ENCODE data around the gene RBM18. TPM values are rescaled to one million over a fixed set of nuclear protein-coding genes. Genes with fewer than 3 reads are reported as not detected.

RBM18 gene
- total RNA-seq, 4 donors from 2014 or later, result 4.6 to 31.8 (median 18.7) TPM

DNA sequence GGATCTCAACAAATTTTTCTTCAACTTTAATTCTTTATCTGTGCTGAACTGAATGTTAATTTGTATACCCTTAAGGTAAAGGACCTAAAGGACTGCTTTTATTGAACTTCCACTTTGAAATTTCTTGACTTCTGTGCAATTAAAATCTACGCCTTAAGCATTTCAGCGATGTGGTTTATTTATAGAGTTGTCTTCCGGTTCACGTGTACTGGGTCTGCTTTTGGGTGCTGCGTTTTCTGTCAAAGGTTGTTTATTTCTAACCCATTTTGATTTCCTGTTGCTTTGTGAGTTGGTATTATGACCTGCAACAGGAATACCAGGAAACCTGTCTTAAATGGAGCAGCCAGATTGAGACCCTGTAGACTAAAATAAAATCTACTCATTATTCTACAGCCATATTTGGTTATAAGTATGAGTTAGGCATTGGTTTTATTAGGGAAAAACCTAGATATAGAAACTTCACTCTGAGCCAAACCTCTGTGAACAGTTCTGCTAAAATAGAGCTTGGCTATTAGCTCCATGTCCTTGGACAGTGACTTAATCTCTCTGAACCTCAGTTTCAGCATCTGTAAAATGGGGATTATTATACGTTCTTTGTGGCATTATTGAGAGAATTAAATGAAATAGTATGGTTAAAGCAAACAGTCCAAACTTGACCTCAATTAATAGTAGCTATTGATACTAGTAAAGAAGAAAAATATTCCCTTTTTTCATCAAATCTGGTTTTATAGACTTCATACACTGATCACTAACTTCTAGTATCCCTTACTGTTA lies 3.6 kb upstream of the RBM18 start:
- Histone ChIP-seq H3K4me1 (peaks cover 9 to 10% of the 10 kb centered on the region in 2 donors), H3K27ac (no peak overlapping the region), H3K27me3 (no peaks in the 10 kb centered on the region), H3K36me3 (no peaks in the 10 kb centered on the region), H3K9me3 (no peaks in the 10 kb centered on the region), H3K4me3 (no peak overlapping the region)
- no peak for DNase-seq
- intact Hi-C loops (cut with DNase I; ENCODE audit: low total_unique reads), result no loop called here
- TF ChIP-seq, protein P1, sequence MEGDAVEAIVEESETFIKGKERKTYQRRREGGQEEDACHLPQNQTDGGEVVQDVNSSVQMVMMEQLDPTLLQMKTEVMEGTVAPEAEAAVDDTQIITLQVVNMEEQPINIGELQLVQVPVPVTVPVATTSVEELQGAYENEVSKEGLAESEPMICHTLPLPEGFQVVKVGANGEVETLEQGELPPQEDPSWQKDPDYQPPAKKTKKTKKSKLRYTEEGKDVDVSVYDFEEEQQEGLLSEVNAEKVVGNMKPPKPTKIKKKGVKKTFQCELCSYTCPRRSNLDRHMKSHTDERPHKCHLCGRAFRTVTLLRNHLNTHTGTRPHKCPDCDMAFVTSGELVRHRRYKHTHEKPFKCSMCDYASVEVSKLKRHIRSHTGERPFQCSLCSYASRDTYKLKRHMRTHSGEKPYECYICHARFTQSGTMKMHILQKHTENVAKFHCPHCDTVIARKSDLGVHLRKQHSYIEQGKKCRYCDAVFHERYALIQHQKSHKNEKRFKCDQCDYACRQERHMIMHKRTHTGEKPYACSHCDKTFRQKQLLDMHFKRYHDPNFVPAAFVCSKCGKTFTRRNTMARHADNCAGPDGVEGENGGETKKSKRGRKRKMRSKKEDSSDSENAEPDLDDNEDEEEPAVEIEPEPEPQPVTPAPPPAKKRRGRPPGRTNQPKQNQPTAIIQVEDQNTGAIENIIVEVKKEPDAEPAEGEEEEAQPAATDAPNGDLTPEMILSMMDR (IDR thresholded peaks at IDR 0.05), result no peak
- no peak for TF ChIP-seq POLR2A (IDR thresholded peaks at IDR 0.05)

DNA sequence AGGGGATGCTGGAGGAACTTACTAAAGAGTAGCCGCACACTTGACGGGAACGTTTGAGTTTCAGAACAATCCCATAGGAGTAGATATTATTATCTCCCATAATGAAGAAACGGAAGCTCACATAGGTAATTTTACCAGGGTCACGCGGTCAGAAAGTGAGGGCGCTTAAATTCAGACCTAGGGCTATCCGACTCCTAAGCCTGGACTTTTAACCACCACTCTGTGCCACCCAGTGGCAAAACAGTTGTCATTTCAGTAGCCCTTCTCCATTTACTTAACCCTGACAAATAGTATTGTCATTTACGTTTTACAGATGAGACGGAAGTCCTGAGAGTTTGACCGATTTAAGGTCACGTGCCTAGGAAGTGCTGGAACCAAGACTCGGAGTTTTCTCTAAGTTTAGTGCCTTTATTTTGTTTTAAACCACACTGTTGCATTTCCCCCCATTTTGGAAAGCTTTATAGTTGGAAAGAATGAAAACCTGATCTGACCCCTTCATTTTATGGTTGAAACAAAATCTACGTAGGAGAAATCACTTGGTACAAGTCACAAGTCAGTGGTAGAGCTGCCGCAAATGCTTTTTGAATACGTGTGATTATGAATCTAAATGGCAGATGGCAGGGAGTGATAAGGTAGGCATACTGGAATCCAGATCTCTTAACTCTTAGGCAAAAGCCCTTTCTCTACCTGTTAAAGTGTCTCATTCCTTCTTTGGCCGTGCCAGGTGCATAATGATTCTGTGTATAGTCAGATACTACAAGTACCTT lies 692 bp upstream of the RBM18 start:
- DNase-seq, result no peak
- H3K27me3 ChIP-seq, result no peaks in the 10 kb centered on the region
- no peaks in the 10 kb centered on the region for H3K36me3 ChIP-seq
- no peaks in the 10 kb centered on the region for H3K9me3 ChIP-seq
- H3K4me3 ChIP-seq, result peak overlapping the region; percentile 59 to 92
- no peak for TF ChIP-seq POLR2A (IDR thresholded peaks at IDR 0.05)
- TF ChIP-seq, protein P1 (IDR thresholded peaks at IDR 0.05), result no peak
- intact Hi-C loops (cut with DNase I; ENCODE audit: low total_unique reads), result no loop called here
- H3K4me1 ChIP-seq, result peaks cover 15 to 24% of the 10 kb centered on the region in 2 donors
- H3K27ac ChIP-seq, result peak overlapping the region; percentile 83 to 92

DNA sequence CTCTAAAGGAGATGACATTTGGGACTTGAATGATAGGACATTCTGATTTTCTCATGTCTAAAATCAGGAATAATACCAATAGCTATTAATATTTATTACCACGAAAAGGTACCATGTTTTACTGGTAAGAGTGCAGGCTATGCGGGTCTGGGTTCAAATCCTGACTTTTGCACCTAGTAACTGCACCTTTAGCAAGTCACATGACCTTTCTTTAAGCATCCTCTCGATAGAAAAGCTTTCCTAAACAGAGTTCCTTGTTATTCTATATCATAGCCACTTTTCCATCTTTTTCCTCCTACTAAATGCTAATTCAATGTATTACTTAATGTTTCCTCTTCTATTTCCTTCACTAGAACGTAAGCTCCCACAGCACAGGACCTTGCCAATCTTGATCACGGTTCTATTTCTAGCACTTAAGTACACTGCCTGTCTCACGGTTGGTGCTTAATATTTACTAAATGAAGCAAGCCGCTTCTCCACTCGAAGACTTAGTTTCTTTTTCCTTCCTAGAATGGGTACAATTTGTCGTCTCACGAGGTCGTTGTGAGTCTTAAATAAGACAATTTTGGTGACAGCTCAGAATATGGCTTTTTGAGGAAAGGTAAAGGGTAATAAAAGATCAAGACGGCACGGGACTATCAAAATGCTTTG lies 816 bp downstream of the RBM18 start:
- Histone ChIP-seq H3K36me3 (no peaks in the 10 kb centered on the region), H3K4me3 (peak overlapping the region; percentile 59 to 92), H3K27me3 (no peaks in the 10 kb centered on the region), H3K27ac (peak overlapping the region; percentile 83 to 92), H3K9me3 (no peaks in the 10 kb centered on the region), H3K4me1 (peaks cover 15 to 24% of the 10 kb centered on the region in 2 donors)
- intact Hi-C loops (cut with DNase I; ENCODE audit: low total_unique reads), result no loop called here
- TF ChIP-seq POLR2A (IDR thresholded peaks at IDR 0.05), result no peak
- TF ChIP-seq, protein P1 (IDR thresholded peaks at IDR 0.05), result no peak
- no peak for DNase-seq

DNA sequence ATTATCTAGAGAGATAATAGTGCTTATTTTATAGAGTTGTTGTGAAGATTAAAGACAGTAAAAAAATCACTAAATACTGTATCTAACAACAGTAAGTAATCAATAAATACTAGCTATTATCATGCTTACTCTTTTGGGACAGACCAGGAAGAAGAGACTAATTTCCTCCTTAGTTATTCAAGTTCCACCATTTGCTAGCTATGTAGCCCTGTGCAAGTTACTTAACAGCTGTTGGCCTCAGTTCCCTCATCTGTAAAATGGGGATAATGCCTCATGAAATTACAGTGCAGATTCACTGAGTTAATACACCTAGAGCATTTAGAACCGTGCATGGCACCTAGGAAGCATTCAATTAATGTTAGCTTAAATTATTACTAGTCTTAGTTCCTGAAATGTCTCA lies 2.6 kb downstream of the RBM18 start:
- H3K36me3 ChIP-seq, result no peaks in the 10 kb centered on the region
- no peak for DNase-seq
- no peak overlapping the region for H3K4me3 ChIP-seq
- intact Hi-C loops (cut with DNase I; ENCODE audit: low total_unique reads), result no loop called here
- no peak for TF ChIP-seq POLR2A (IDR thresholded peaks at IDR 0.05)
- TF ChIP-seq, protein P1 (IDR thresholded peaks at IDR 0.05), result no peak
- H3K4me1 ChIP-seq, result peaks cover 15 to 24% of the 10 kb centered on the region in 2 donors
- no peaks in the 10 kb centered on the region for H3K9me3 ChIP-seq
- peak overlapping the region in 1 of 2 donors; percentile 5 for H3K27ac ChIP-seq
- H3K27me3 ChIP-seq, result no peaks in the 10 kb centered on the region

All from uterus (tissue), 4 donors.